Stromal cell of bone marrow (primary cell): ENCODE measurements around the gene IPMK.
"Not testable (repeated sequence)": the region's sequence is repeated elsewhere in the genome, so short reads cannot be mapped to it uniquely, and the experiment has no call there.

Source experiments
- DNase-seq: peaks from one replicate; pipeline ENCODE4 v3.0.0-alpha.2; 2012; ENCODE audit warnings: low read depth

Gene IPMK

DNA sequence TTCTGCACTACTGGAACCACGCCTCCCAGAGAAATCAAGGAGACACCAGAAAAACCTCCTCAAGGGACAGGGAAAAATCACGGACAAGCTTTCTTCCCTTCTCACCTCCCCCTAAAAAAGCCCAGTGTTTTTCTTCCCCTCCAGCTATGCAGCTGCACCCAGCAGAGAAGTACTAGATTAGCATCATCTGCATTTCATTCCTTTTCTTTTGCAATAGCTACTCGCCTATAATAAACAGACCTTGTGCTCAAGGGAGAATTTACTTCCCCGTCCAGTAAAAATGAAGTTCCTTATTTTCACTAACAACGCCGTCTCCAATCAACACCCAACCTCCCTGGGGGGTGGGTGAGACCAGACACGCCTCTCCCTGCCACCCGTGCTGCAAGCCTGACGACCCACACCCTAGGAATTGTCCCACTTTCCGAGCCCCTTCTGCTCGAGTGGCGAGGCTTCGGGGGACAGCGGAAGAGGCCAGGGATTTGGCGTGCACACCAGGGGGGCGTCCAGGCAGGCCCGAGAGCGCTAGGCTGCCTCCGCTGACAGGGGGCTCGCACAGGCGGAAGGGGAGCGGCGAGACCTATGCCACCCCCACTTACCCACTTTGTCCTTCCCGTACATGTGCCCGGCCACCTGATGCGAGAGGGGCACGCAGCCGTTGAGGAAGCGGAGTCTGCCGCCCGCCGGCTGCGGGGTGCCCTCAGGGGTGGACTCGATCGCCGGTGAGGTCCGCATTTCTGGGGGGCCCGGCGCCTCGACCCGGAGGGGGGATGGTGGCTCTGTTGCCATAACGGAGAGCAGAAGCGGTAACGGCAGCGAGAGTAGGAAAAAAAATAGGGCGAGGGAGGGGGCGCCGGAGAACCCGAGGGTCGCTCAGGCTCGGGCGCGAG, 625 bp downstream of the IPMK start:
- peak; percentile 35 for DNase-seq

DNA sequence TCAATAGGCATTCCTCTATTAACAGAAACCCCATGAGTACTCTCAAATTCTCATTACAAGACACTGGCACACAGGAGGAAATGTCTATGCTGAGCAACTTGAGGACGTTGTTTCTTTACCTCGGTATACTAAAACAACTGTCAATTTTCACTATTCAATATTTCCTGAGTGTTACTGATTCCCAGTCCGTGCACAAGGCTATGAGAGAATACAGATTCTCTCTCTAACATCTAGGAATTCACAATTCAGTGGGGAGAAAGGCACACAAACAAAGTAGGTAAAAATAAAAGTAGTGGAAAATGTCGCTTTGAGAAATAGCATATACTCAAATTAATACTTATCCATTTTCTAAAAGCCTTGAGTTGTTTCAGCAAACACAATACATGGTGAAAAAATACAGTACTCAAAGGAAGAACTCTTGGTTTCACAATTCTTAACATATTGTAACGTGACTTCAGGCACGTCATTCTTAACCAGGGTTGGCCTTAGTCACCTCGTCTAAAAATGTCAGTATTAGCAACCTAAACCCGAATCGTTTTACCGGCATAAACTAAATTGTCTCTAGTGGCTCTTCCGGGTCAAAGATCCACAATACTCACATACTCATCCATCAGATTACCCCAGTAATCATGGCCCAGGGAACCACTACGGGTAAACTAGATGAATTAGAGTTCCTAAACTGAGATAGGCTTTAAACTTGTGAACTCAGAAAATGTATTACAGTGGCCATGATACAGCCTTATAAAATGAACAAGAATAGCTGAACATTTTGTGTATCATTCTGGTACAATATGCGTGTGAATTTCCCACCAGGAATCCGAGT, 1.5 kb downstream of the IPMK start:
- peak; percentile 63 for DNase-seq

DNA sequence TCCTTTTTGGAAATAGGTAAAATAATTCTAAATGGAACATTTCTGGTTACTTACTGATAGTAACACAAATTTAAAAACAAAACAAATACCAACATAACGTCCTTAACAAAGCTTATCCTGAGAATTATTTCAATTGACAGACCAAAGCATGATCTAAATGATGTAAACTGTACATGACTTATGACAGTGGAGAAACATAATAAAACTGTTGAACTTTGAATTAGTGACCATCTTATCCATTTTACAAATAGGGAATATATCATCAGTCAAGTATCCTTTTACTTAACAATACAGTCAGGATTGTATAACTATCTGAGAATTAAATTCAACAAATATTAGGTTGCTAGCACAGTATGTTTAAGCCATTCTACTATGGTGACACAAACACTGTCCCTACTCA, 2.4 kb downstream of the IPMK start:
- DNase-seq, result no peak

DNA sequence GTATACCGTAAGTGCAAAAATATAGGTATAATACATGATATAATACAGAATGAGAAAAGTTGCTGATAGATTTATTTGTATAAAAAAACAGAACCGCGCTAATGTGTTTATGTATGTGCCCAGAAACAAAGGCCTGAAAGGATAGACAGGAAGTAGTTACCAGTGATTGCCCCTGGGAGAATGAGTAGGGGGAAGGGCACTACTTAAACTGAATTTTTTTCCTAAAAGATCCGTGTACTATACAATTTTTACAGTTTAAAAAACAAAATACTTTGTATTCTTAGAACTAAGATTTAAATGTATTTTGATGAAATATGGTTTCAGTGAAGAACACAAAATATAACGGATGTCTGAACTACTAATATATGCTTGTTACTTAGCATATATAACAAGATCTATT, 2.9 kb downstream of the IPMK start:
- DNase-seq, result no peak

DNA sequence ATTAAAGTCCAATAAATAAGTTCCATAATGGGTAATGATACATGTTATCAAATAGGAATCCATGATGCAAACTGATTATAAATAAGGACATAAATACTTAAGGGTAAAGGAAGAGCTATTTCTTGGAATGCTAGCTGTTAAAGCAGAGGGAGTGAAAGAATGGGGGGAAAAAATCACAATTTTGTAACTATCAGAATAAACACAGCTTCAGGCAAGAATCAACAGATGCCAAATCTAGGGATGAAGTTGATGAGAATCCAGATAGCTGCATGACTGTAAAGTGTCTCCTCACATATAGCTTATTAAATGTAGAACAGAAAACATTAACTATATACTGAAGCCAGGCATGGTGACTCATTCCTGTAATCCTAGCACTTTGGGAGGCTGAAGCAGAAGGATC, 4.9 kb downstream of the IPMK start:
- DNase-seq, result no peak

DNA sequence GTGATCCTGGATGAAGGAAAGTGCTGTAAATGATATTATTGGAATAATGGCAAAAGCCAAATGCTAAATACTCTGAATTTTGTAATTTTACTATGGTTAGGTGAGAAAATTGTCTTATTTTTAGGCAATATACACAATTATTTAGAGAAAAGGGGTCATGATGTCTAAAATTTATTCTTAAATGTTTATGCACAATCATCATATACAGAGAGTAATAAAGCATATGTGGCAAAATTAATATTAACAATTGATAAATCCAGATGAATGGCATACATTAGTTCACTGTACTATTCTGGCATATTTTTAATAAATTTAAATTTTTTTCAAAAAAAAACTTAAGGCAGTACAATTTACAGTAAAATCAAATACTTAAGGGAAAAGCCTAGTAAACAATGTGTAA, 7.4 kb downstream of the IPMK start:
- no peak for DNase-seq

DNA sequence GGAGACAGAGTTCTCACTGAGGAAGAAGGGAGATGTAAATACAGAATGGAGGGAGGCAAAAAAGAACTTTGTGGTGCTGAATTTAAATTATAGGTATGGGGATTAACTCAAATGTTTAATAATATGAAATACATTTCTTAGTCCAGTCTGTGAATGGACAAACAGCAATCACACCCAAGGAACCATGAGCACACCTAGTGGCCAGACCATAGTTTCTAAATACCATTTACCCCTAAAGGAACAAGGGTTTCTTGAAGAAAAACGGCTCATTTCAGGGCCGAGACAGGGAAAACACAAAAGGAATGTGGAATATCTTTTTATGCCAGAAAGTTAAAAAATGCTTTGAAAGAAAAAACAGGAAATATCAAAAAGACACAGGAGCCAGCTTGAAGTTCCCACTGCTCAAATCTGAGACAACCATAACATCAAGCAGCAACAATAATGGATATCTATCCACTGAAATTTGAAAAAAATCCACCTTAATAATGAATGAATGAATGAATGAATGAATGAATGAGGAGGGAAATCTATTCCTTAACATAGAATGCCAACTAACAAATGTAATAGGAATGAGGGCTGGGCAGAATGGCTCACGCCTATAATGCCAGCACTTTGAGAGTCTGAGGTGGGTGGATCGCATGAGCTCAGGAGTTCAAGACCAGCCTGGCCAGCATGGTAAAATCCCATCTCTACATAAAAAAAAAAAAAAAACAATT, 8.6 kb downstream of the IPMK start:
- DNase-seq, result no peak

DNA sequence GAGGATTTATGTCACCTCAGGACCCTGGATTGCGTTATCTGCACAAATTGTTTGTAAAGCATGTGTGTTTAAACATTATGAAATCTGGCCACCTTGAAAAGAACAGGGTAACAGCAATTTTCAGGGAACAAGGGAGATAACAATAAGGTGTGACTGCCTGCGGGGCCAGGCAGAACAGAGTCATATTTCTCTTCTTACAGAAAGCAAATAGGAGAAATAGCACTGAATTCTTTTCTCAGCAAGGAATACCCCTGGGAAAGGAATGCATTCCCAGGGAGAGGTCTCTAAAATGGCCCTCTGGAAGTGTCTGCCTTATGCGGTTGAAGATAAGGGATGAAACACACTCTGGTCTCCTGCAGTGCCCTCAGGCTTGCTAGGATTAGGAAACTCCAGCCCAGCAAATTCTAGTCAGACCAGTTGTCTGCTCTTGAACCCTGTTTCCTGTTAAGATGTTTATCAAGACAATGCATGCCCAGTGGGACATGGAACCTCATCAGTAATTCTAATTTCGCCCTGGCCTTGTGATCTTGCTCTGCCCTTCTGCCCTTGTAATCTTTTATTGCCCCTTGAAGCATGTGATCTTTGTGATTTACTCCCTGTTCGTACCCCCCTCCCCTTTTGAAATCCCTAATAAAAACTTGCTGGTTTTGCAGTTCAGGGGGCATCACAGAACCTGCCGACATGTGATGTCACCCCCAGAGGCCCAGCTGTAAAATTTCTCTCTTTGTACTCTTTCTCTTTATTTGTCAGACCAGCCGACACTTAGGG, 11.5 kb downstream of the IPMK start:
- not testable (repeated sequence) for DNase-seq

DNA sequence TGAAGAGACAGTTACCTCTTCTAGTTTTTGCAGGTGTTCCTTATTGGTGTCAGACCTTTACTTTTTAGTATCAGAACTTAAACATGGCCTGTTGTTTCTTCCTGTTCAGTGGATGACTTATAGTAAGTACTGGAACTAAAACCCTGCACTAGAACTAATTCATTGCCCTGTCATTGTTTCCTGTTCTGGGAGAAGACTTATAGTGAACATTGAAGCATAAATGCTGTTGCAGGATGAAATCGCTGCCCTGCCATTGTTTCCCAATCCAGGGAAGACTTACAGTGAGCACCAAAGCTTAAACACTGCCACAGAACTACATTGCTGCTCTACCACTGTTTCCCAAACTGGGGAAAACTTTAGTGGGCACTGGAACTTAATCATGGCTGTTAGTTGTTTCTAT, 13.1 kb downstream of the IPMK start:
- no peak for DNase-seq

DNA sequence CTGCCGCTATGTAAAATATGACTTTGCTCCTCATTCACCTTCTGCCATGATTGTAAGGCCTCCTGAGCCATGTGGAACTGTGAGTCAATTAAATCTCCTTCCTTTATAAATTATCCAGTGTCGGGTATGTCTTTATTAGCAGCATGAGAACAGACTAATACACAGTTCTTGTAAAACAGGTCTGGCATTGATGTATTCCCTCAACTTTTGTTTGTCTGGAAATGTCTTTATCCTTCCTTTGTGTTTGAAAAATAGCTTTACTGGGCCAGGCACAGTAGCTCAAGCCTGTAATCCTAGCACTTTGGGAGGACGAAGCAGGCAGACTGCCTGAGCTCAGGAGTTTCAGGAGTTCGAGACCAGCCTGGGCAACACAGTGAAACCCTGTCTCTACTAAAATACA, 14.5 kb downstream of the IPMK start:
- no peak for DNase-seq

DNA sequence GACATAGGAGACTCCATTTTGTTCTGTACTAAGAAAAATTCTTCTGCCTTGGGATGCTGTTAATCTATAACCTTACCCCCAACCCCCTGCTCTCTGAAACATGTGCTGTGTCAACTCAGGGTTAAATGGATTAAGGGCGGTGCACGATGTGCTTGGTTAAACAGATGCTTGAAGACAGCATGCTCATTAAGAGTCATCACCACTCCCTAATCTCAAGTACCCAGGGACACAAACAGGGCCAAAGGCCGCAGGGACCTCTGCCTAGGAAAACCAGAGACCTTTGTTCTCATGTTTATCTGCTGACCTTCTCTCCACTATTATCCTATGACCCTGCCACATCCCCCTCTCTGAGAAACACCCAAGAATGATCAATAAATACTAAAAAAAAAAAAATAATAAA, 23.0 kb downstream of the IPMK start:
- DNase-seq, result not testable (repeated sequence)

DNA sequence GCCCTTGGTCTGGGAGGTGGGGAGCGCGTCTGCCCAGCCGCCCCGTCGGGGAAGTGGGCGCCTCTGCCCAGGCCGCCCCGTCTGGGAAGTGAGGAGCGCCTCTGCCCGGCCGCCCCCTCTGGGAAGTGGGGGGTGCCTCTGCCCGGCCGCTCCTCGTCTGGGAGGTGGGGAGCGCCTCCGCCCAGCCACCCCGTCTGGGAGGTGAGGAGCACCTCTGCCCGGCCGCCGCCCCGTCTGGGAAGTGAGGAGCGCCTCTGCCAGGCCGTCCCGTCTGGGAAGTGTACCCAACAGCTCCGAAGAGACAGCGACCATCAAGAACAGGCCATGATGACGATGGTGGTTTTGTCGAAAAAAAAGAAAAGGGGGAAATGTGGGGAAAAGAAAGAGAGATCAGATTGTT, 23.5 kb downstream of the IPMK start:
- DNase-seq, result not testable (repeated sequence)

DNA sequence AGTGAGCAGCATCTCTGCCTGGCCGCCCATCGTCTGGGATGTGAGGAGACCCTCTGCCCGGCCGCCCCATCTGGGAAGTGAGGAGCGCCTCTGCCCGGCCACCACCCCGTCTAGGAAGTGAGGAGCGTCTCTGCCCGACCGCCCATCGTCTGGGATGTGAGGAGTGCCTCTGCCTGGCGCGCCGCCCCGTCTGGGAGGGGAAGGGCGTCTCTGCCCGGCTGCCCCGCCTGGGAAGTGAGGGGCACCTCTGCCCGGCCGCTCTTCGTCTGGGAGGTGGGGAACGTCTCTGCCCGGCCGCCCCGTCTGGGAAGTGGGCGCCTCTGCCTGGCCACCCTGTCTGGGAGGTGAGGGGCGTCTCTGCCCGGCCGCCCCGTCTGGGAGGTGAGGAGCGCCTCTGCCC, 23.9 kb downstream of the IPMK start:
- DNase-seq, result not testable (repeated sequence)

DNA sequence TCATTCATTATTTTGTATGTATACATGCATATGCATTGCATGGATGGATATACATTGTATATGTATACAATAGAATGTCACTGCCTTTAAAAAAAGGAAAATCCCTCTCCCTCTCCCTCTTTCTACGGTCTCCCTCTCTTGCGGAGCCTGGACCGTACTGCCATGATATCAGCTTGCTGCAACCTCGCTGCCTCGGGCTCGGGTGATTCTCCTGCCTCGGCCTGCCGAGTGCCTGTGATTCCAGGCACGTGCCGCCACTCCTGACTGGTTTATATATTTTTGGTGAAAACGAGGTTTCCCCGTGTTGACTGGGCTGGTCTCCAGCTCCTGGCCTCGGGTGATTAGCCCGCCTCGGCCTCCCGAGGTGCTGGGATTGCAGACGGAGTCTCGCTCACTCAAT, 24.4 kb downstream of the IPMK start:
- no peak for DNase-seq

DNA sequence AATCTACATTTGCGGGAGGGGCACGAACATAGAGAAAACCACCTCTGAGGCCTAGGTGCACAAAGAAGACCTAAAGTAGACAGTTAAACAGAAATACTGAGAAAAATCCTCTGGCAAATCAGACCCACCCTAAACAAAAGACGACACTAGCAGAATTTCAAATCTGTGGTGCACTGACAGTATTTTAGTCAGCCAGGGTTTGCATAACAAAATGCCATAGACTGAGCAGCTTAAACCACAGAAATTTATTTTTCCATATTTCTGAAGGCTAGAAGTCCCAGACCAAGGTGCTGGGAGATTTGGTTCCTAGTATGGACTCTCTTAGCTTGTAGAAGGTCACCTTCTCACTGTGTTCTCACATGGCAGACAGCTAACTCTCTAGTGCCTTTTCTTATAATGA, 26.3 kb downstream of the IPMK start:
- no peak for DNase-seq

DNA sequence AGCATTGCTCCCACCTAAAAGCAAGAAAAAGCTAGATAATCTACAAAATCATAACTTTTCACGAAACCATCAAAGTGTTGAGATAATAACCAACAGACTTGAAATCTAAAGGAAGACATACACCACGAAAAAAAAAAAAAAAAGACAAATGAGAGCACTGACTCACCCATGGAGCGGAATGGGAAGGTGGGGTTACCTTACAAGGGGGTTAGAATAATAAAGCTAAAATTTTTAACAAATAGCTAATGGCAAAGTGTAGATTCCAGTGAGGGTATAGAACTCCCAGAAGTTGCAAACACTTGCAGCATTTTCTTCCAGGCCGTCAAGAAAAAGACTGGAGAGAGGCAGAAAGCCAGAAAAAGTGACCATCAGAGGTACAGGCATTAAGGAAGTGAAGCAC, 27.2 kb downstream of the IPMK start:
- DNase-seq, result no peak

DNA sequence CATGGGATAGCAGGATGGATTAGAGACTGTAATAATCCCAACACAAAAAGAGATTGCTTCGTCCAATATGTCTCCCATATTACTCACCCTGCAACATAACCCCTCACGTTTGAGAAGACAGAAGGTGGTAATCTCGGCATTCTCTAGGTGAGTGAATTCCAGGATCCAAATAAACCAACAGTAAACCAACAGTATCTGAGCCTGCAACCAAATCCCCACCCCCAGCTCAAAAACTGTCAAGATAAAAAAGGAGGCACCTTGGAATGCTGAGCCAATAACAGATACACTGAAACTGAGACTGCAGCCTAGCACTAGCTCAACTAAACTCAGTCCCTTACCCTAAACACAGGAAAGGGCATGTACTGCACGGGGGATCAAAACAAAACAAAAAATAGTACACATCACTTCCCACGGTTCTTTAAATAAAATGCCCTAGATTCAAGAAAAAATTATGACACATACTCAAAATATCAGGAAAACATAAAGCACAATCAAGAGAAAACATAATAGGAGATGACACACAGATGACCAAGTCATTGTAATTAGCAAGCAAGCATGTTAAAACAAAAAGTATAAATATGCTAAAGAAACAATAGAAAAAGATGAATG, 28.0 kb downstream of the IPMK start:
- DNase-seq, result no peak

DNA sequence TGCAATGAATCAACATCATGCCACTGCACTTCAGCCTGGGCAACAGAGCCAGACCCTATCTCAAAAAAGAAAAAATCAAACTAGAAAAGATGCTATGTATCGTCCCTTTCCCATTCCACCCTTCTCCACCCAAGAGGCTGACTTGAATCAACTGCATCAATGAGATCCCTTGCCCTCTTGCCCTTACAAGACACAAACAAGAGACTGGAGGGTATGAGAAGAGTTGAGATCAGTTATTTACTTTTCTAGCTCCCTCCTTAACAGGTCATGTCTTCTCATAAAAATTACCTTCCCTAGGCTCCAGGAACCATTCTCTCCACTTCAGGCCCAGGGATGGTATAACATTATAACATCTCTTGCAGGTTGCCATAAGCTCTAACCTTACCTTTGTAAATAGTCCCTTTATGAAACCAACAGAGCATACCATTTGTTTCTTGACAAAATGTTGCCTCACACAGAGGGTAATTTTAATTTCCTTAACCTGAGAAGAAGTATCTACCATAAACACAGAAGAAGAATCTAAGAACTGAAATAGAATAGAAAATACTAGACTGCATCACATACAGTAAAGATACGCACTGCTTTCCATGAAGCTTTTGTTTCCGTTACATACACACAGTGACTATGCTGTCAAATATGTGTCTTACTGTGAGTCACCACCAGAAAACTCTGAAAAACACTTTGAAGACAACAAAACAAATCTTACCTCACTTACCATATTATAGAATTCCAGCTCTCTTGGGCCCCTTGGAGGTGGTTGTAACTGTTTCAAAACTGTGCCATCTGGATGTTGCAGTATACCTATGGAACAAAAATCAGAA, 30.5 kb downstream of the IPMK start:
- no peak for DNase-seq

DNA sequence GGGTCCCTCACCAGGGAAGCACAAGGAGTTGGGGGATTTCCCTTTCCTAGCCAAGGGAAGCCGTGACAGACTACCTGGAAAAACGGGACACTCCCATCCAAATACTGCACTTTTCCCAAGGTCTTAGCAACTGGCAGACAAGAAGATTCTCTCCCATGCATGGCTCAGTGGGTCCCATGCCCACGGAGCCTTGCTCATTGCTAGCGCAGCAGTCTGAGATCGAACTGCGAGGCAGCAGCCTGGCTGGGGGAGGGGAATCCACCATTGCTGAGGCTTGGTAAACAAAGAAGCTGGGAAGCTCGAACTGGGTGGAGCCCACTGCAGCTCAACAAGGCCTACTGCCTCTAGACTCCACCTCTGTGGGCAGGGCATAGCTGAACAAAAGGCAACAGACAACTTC, 37.8 kb downstream of the IPMK start:
- not testable (repeated sequence) for DNase-seq

DNA sequence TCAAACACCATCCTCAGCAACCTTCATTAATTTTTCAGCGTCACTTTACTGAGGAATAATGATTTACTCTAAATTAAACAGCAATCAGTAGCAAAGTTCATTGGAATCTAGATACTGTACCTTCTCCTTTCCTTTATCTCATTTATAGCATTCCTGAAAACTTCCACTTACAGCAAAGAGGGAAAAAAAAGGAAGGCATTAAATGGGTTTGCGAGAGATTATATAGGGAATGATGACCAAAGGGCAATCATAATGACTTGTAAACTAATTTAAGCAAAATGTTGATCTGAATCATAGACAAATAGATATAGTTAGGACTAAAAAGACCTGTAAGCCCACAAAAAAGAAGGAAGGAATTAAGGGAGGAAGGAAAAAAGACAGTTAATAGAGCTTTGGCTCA, 42.0 kb downstream of the IPMK start:
- DNase-seq, result no peak
